Sigmoid colon (tissue), 7 donors: ENCODE data around the gene TP53BP2. TPM values are rescaled to one million over a fixed set of nuclear protein-coding genes. Genes with fewer than 3 reads are reported as not detected.

ENCODE experiments used
- DNase-seq: peaks from one replicate; pipeline ENCODE4 v3.0.0-alpha.2; 2019
- H3K27ac ChIP-seq, 4 donors: fragments of 200-600 bp; sonication (generic); one replicate each; pipeline ENCODE4 v1.5.1; 2016 to 2019; ENCODE audit warnings: mild to moderate bottlenecking in 1 of 4
- H3K27me3 ChIP-seq, 3 donors: fragments of 200-600 bp; sonication (generic); one replicate each; pipeline ENCODE4 v1.5.1; 2019; ENCODE audit warnings: mild to moderate bottlenecking in 1 of 3
- H3K36me3 ChIP-seq, 4 donors: fragments of 200-600 bp; sonication (generic); one replicate each; pipeline ENCODE4 v1.5.1; 2016 to 2019
- H3K4me1 ChIP-seq, 4 donors: fragments of 200-600 bp; sonication (generic); one replicate each; pipeline ENCODE4 v1.5.1; 2017 to 2019
- H3K4me3 ChIP-seq, 4 donors: fragments of 200-600 bp; sonication (generic); one replicate each; pipeline ENCODE4 v1.5.1; 2017 to 2019; ENCODE audit warnings: mild to moderate bottlenecking in 2 of 4, moderate library complexity in 1 of 4
- H3K9me3 ChIP-seq, 4 donors: fragments of 200-600 bp in 3 of 4; sonication (generic) in 3 of 4; one replicate each; pipeline versions ENCODE4 v1.5.1 to v1.6.1; 2013 to 2019
- EP300 ChIP-seq, 4 donors: sonication (generic); formaldehyde crosslinking; IDR thresholded peaks; one replicate each; pipeline ENCODE4 v1.6.1; 2017; ENCODE audit warnings: antibody characterized with exemption in 4 of 4
- POLR2A ChIP-seq, 2 donors: fragments of 450-650 bp; IDR thresholded peaks; one replicate each; pipeline ENCODE4 v1.6.1; 2016; ENCODE audit warnings: antibody characterized with exemption in 2 of 2, mild to moderate bottlenecking in 2 of 2, moderate library complexity in 2 of 2
- POLR2AphosphoS5 ChIP-seq, 4 donors: sonication (generic); formaldehyde crosslinking; IDR thresholded peaks; one replicate each; pipeline ENCODE4 v1.6.1; 2017; ENCODE audit warnings: antibody characterized with exemption in 4 of 4
- WGBS, 2 donors: extraction: QIAGEN DNeasy Blood & Tissue Kit; methylation state at CpG; one replicate each; pipeline ENCODE4 v1.1.7; 2013; 5-methylcytosine and 5-hydroxymethylcytosine counted together
- intact Hi-C: fragments of 100-400 bp; cut with DNase I; formaldehyde crosslinking; loops from one replicate; pipeline ENCODE4 v1.15.1; 2023
- polyA plus RNA-seq, 3 donors: library from polyadenylated mRNA; stranded (reverse); fragments of 200-250 nt; gene quantifications; one replicate each; pipeline ENCODE4 v1.2.3, GENCODE V29; 2013
- total RNA-seq, 4 donors: library from RNA; depleted of rRNA; stranded (reverse); fragments of >200 nt; gene quantifications; one replicate each; pipeline ENCODE4 v1.1.0, GENCODE V29; 2016
- TF ChIP-seq, protein P1 (sequence below), 4 experiments: fragments of 450-650 bp in 3 of 4; fragments of 200-600 bp in 1 of 4; IDR thresholded peaks; one replicate each; pipeline ENCODE4 v1.5.1; 2016 to 2019; ENCODE audit warnings: antibody characterized with exemption in 4 of 4, mild to moderate bottlenecking in 3 of 4, moderate library complexity in 2 of 4
- donor health status: healthy with polysubstance abuse.
- donor health status: Bipolar disorder and iron deficiency.
- donor health status: healthy.

The TP53BP2 gene
- total and polyA plus RNA-seq, 7 donors, result 10.2 to 28.5 (median 24.6) TPM

GRCh38 chr1:223763881-223764280, 81.9 kb downstream of the TP53BP2 start:
- WGBS, 2 donors, result 96 to 97% methylated on average over 5 of the region's 5 CpGs
- intact Hi-C loops, result no loop called here

DNA sequence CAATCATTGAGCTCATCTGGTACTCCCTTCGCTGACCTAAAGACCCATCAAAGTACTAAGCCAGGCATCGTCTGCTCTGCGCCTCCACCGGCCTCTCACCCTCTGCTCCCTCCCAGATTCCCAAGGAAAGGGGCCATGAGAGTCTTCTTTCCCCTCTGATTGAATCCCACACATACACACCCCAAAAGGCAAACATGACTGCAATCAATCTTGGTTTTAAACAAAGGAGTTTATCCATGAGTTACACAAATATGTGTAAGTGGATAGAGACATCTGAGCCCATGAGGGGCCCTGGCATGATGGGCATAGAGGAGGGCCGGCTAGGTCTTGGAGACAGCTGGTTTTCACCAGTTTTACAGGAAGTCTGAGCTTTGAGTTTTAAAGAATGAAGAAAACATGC, 82.5 kb downstream of the TP53BP2 start:
- intact Hi-C loops, result no loop called here
- no peak for DNase-seq
- Histone ChIP-seq H3K36me3 (peaks cover 15 to 83% (median 63%) of the 10 kb centered on the region in 4 donors), H3K27ac (no peak overlapping the region), H3K27me3 (no peaks in the 10 kb centered on the region), H3K4me3 (no peak overlapping the region), H3K9me3 (no peaks in the 10 kb centered on the region), H3K4me1 (no peaks in the 10 kb centered on the region)
- 94 to 95% methylated on average over 5 of the region's 5 CpGs for WGBS, 2 donors
- TF ChIP-seq POLR2A (IDR thresholded peaks at IDR 0.05) (no peak), POLR2AphosphoS5 (IDR thresholded peaks at IDR 0.05) (no peak), EP300 (IDR thresholded peaks at IDR 0.05) (no peak)
- TF ChIP-seq, protein P1, sequence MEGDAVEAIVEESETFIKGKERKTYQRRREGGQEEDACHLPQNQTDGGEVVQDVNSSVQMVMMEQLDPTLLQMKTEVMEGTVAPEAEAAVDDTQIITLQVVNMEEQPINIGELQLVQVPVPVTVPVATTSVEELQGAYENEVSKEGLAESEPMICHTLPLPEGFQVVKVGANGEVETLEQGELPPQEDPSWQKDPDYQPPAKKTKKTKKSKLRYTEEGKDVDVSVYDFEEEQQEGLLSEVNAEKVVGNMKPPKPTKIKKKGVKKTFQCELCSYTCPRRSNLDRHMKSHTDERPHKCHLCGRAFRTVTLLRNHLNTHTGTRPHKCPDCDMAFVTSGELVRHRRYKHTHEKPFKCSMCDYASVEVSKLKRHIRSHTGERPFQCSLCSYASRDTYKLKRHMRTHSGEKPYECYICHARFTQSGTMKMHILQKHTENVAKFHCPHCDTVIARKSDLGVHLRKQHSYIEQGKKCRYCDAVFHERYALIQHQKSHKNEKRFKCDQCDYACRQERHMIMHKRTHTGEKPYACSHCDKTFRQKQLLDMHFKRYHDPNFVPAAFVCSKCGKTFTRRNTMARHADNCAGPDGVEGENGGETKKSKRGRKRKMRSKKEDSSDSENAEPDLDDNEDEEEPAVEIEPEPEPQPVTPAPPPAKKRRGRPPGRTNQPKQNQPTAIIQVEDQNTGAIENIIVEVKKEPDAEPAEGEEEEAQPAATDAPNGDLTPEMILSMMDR (IDR thresholded peaks at IDR 0.05), result no peak

More at GRCh38 chr1:223763881-223764280, 81.9 kb downstream of the TP53BP2 start:
- TF ChIP-seq, protein P1 (IDR thresholded peaks at IDR 0.05), result no peak
- TF ChIP-seq POLR2AphosphoS5 (IDR thresholded peaks at IDR 0.05) (no peak), POLR2A (IDR thresholded peaks at IDR 0.05) (no peak), EP300 (IDR thresholded peaks at IDR 0.05) (no peak)
- no peaks in the 10 kb centered on the region for H3K9me3 ChIP-seq
- no peak overlapping the region for H3K27ac ChIP-seq
- H3K27me3 ChIP-seq, result no peaks in the 10 kb centered on the region
- H3K4me1 ChIP-seq, result no peaks in the 10 kb centered on the region
- no peak overlapping the region for H3K4me3 ChIP-seq
- H3K36me3 ChIP-seq, result peaks cover 15 to 78% (median 59%) of the 10 kb centered on the region in 4 donors
- DNase-seq, result peak; percentile 34

- H3K4me3 ChIP-seq, result no peak overlapping the region
- H3K36me3 ChIP-seq, result peaks cover 15 to 99% (median 65%) of the 10 kb centered on the region in 4 donors
- H3K4me1 ChIP-seq, result no peaks in the 10 kb centered on the region
- no peak overlapping the region for H3K27ac ChIP-seq
- H3K27me3 ChIP-seq, result no peaks in the 10 kb centered on the region
- H3K9me3 ChIP-seq, result no peaks in the 10 kb centered on the region
- intact Hi-C loops, result no loop called here
- 88 to 95% methylated on average over 7 of the region's 7 CpGs for WGBS, 2 donors
- DNase-seq, result peak; percentile 4
- no peak for TF ChIP-seq POLR2A (IDR thresholded peaks at IDR 0.05)
- no peak for TF ChIP-seq POLR2AphosphoS5 (IDR thresholded peaks at IDR 0.05)
- no peak for TF ChIP-seq EP300 (IDR thresholded peaks at IDR 0.05)
- TF ChIP-seq, protein P1 (IDR thresholded peaks at IDR 0.05), result no peak
These were observed 84.3 kb downstream of the TP53BP2 start for GRCh38 chr1:223761411-223761810.

DNA sequence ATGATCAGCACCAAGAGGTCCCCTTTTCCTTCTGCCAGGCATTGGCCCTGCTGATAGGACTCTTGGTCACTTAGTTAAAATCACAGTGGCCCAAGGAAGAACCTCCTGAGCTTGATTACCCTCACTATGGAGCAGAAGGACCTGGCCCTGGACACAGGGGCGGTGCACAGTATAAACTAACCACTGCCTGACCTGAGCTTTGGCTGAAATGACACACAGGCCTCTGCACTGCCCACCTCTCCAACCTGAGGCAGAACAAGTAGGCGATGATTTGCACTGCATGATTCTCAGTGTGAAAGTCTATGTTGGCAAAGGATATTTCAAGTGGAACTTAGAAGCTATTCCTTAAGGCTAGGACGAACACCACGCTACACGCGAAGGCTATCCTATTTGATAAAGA, 84.9 kb downstream of the TP53BP2 start:
- H3K9me3 ChIP-seq, result no peaks in the 10 kb centered on the region
- TF ChIP-seq, protein P1 (IDR thresholded peaks at IDR 0.05), result no peak
- TF ChIP-seq POLR2A (IDR thresholded peaks at IDR 0.05) (no peak), EP300 (IDR thresholded peaks at IDR 0.05) (no peak), POLR2AphosphoS5 (IDR thresholded peaks at IDR 0.05) (no peak)
- no peaks in the 10 kb centered on the region for H3K4me1 ChIP-seq
- intact Hi-C loops, result no loop called here
- peaks cover 15 to 100% (median 63%) of the 10 kb centered on the region in 4 donors for H3K36me3 ChIP-seq
- peak; percentile 3 for DNase-seq
- WGBS, 2 donors, result 93 to 94% methylated on average over 6 of the region's 6 CpGs
- H3K4me3 ChIP-seq, result no peak overlapping the region
- no peak overlapping the region for H3K27ac ChIP-seq
- no peaks in the 10 kb centered on the region for H3K27me3 ChIP-seq

DNA sequence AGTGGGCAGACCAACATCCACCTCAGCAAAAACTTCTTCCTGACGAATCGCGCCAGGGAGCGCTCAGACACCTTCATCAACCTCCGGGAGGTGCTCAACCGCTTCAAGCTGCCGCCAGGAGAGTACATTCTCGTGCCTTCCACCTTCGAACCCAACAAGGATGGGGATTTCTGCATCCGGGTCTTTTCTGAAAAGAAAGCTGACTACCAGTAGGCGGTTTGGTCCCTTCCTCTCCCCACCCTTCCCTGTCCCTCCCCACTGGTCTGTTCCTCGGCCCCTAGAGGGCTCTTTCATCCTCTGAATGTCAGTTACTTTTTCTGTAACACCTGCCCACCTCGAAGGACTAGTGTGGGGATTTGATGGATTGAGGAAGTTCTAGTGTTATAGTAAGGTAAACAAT, 86.5 kb downstream of the TP53BP2 start:
- TF ChIP-seq, protein P1 (IDR thresholded peaks at IDR 0.05), result no peak
- TF ChIP-seq POLR2A (IDR thresholded peaks at IDR 0.05) (no peak), EP300 (IDR thresholded peaks at IDR 0.05) (no peak), POLR2AphosphoS5 (IDR thresholded peaks at IDR 0.05) (no peak)
- no peak overlapping the region for H3K4me3 ChIP-seq
- H3K4me1 ChIP-seq, result no peaks in the 10 kb centered on the region
- H3K27me3 ChIP-seq, result no peaks in the 10 kb centered on the region
- intact Hi-C loops, result no loop called here
- no peak overlapping the region for H3K27ac ChIP-seq
- H3K9me3 ChIP-seq, result no peaks in the 10 kb centered on the region
- 87 to 89% methylated on average over 13 of the region's 13 CpGs for WGBS, 2 donors
- no peak for DNase-seq
- H3K36me3 ChIP-seq, result peaks cover 18 to 100% (median 66%) of the 10 kb centered on the region in 4 donors
